ENCODE measurements around the gene MICAL3.

- TF ChIP-seq CTCF (IDR thresholded peaks at IDR 0.05) (no peak), ZFX (IDR thresholded peaks at IDR 0.05; ENCODE audit: borderline replicate concordance) (no peak)
Observed at GRCh38 chr22:17913801-17914347, 110.5 kb downstream of the MICAL3 start.
